ENCODE results near the gene L3HYPDH.
"Not testable (repeated sequence)": the region's sequence is repeated elsewhere in the genome, so short reads cannot be mapped to it uniquely, and the experiment has no call there.

L3HYPDH gene

GRCh38 chr14:59454139-59454538, 30.1 kb downstream of the L3HYPDH start:
- no peaks in the 10 kb centered on the region for H3K27me3 ChIP-seq (ENCODE audit: control insufficient read depth in 3 of 3, insufficient read depth in 3 of 3, low read depth in 1 of 3, low read length in 3 of 3)
- no peak overlapping the region for H2AK5ac ChIP-seq (ENCODE audit: low read depth, low read length)
- H2BK12ac ChIP-seq (ENCODE audit: low read length), result no peak overlapping the region
- DNase-seq (ENCODE audit: low spot score), result no peak
- H3K36me3 ChIP-seq (replicated peaks in 1 of 2; ENCODE audit: control insufficient read depth in 2 of 2, insufficient read depth in 2 of 2, low read length in 2 of 2), result peaks cover 0 to 49% of the 10 kb centered on the region in 2 donors
- H3K23ac ChIP-seq (ENCODE audit: low read depth, low read length, poor library complexity), result no peak overlapping the region
- no peaks in the 10 kb centered on the region for H3K4me1 ChIP-seq (ENCODE audit: control insufficient read depth in 2 of 2, insufficient read depth in 1 of 2, low read depth in 1 of 2, low read length in 2 of 2)
- no peak overlapping the region for H4K8ac ChIP-seq (ENCODE audit: low read depth, low read length)
- H2BK120ac ChIP-seq (ENCODE audit: low read depth, low read length), result no peak overlapping the region
- H2BK15ac ChIP-seq (ENCODE audit: low read length), result no peak overlapping the region
- H3K9ac ChIP-seq (ENCODE audit: low read depth, low read length, poor library complexity), result no peak overlapping the region
- no peak overlapping the region for H3K4me3 ChIP-seq (ENCODE audit: low read length in 2 of 2)
- no peaks in the 10 kb centered on the region for H3K79me1 ChIP-seq (ENCODE audit: low read depth, low read length)
- no peak overlapping the region for H3K18ac ChIP-seq (ENCODE audit: low read length)
- no peak overlapping the region for H3K27ac ChIP-seq (replicated peaks; ENCODE audit: low read length)
- no peak overlapping the region for H3K14ac ChIP-seq (ENCODE audit: low read length)
- peaks cover 0 to 12% of the 10 kb centered on the region in 2 donors for H3K9me3 ChIP-seq (replicated peaks in 1 of 2; ENCODE audit: control insufficient read depth in 2 of 2, insufficient read depth in 1 of 2, low read depth in 1 of 2, low read length in 2 of 2)
- no peak overlapping the region for H4K91ac ChIP-seq (ENCODE audit: low read depth, low read length, poor library complexity)
- WGBS, 2 donors (ENCODE audit: extremely low coverage in 2 of 2, insufficient read length in 2 of 2, insufficient replicate concordance in 1 of 2), result no CpG with 5 or more reads among the region's 2 CpGs
- no peak overlapping the region for H3K4ac ChIP-seq (ENCODE audit: low read length)
- no peak overlapping the region for H3K4me2 ChIP-seq (ENCODE audit: insufficient read depth, low read length, poor library complexity, severe bottlenecking)
- H2AFZ ChIP-seq (ENCODE audit: low read length), result no peak overlapping the region
- no peak overlapping the region for H2BK5ac ChIP-seq (ENCODE audit: low read length)

- H3K4ac ChIP-seq (ENCODE audit: low read length), result no peak overlapping the region
- no peak overlapping the region for H3K27ac ChIP-seq (replicated peaks; ENCODE audit: low read length)
- H3K36me3 ChIP-seq (replicated peaks in 1 of 2; ENCODE audit: control insufficient read depth in 2 of 2, insufficient read depth in 2 of 2, low read length in 2 of 2), result peaks cover 0 to 27% of the 10 kb centered on the region in 2 donors
- H3K79me1 ChIP-seq (ENCODE audit: low read depth, low read length), result no peaks in the 10 kb centered on the region
- no peak overlapping the region for H4K91ac ChIP-seq (ENCODE audit: low read depth, low read length, poor library complexity)
- H2AFZ ChIP-seq (ENCODE audit: low read length), result no peak overlapping the region
- H2BK5ac ChIP-seq (ENCODE audit: low read length), result no peak overlapping the region
- no CpG with 5 or more reads among the region's 1 CpG for WGBS, 2 donors (ENCODE audit: extremely low coverage in 2 of 2, insufficient read length in 2 of 2, insufficient replicate concordance in 1 of 2)
- DNase-seq (ENCODE audit: low spot score), result no peak
- H3K27me3 ChIP-seq (ENCODE audit: control insufficient read depth in 3 of 3, insufficient read depth in 3 of 3, low read depth in 1 of 3, low read length in 3 of 3), result no peaks in the 10 kb centered on the region
- H3K9me3 ChIP-seq (replicated peaks in 1 of 2; ENCODE audit: control insufficient read depth in 2 of 2, insufficient read depth in 1 of 2, low read depth in 1 of 2, low read length in 2 of 2), result peaks cover 0 to 2% of the 10 kb centered on the region in 2 donors
- no peaks in the 10 kb centered on the region for H3K4me1 ChIP-seq (ENCODE audit: control insufficient read depth in 2 of 2, insufficient read depth in 1 of 2, low read depth in 1 of 2, low read length in 2 of 2)
- H3K9ac ChIP-seq (ENCODE audit: low read depth, low read length, poor library complexity), result no peak overlapping the region
- no peak overlapping the region for H3K23ac ChIP-seq (ENCODE audit: low read depth, low read length, poor library complexity)
- H2AK5ac ChIP-seq (ENCODE audit: low read depth, low read length), result no peak overlapping the region
- H2BK15ac ChIP-seq (ENCODE audit: low read length), result no peak overlapping the region
- H2BK12ac ChIP-seq (ENCODE audit: low read length), result no peak overlapping the region
- H3K4me2 ChIP-seq (ENCODE audit: insufficient read depth, low read length, poor library complexity, severe bottlenecking), result no peak overlapping the region
- H4K8ac ChIP-seq (ENCODE audit: low read depth, low read length), result no peak overlapping the region
- H3K4me3 ChIP-seq (ENCODE audit: low read length in 2 of 2), result no peak overlapping the region
- no peak overlapping the region for H3K14ac ChIP-seq (ENCODE audit: low read length)
- H3K18ac ChIP-seq (ENCODE audit: low read length), result no peak overlapping the region
- H2BK120ac ChIP-seq (ENCODE audit: low read depth, low read length), result no peak overlapping the region
These were observed 32.4 kb downstream of the L3HYPDH start for GRCh38 chr14:59451849-59452248.

GRCh38 chr14:59450716-59451115, 33.5 kb downstream of the L3HYPDH start:
- no peak overlapping the region for H2AFZ ChIP-seq (ENCODE audit: low read length)
- no peak overlapping the region for H3K4me2 ChIP-seq (ENCODE audit: insufficient read depth, low read length, poor library complexity, severe bottlenecking)
- no peak overlapping the region for H2BK12ac ChIP-seq (ENCODE audit: low read length)
- no CpG with 5 or more reads among the region's 3 CpGs for WGBS, 2 donors (ENCODE audit: extremely low coverage in 2 of 2, insufficient read length in 2 of 2, insufficient replicate concordance in 1 of 2)
- H3K9me3 ChIP-seq (replicated peaks in 1 of 2; ENCODE audit: control insufficient read depth in 2 of 2, insufficient read depth in 1 of 2, low read depth in 1 of 2, low read length in 2 of 2), result no peaks in the 10 kb centered on the region
- no peaks in the 10 kb centered on the region for H3K79me1 ChIP-seq (ENCODE audit: low read depth, low read length)
- peaks cover 0 to 16% of the 10 kb centered on the region in 2 donors for H3K36me3 ChIP-seq (replicated peaks in 1 of 2; ENCODE audit: control insufficient read depth in 2 of 2, insufficient read depth in 2 of 2, low read length in 2 of 2)
- H4K91ac ChIP-seq (ENCODE audit: low read depth, low read length, poor library complexity), result no peak overlapping the region
- no peak overlapping the region for H3K23ac ChIP-seq (ENCODE audit: low read depth, low read length, poor library complexity)
- no peak overlapping the region for H3K4me3 ChIP-seq (ENCODE audit: low read length in 2 of 2)
- H3K27ac ChIP-seq (replicated peaks; ENCODE audit: low read length), result no peak overlapping the region
- no peak overlapping the region for H2BK15ac ChIP-seq (ENCODE audit: low read length)
- no peaks in the 10 kb centered on the region for H3K27me3 ChIP-seq (ENCODE audit: control insufficient read depth in 3 of 3, insufficient read depth in 3 of 3, low read depth in 1 of 3, low read length in 3 of 3)
- H4K8ac ChIP-seq (ENCODE audit: low read depth, low read length), result no peak overlapping the region
- H3K18ac ChIP-seq (ENCODE audit: low read length), result no peak overlapping the region
- no peak overlapping the region for H3K4ac ChIP-seq (ENCODE audit: low read length)
- no peak overlapping the region for H3K9ac ChIP-seq (ENCODE audit: low read depth, low read length, poor library complexity)
- DNase-seq (ENCODE audit: low spot score), result no peak
- no peak overlapping the region for H2BK5ac ChIP-seq (ENCODE audit: low read length)
- no peak overlapping the region for H2AK5ac ChIP-seq (ENCODE audit: low read depth, low read length)
- no peak overlapping the region for H2BK120ac ChIP-seq (ENCODE audit: low read depth, low read length)
- H3K4me1 ChIP-seq (ENCODE audit: control insufficient read depth in 2 of 2, insufficient read depth in 1 of 2, low read depth in 1 of 2, low read length in 2 of 2), result no peaks in the 10 kb centered on the region
- H3K14ac ChIP-seq (ENCODE audit: low read length), result no peak overlapping the region

- no CpG with 5 or more reads among the region's 2 CpGs for WGBS, 2 donors (ENCODE audit: extremely low coverage in 2 of 2, insufficient read length in 2 of 2, insufficient replicate concordance in 1 of 2)
- not testable (repeated sequence) for H3K14ac ChIP-seq (ENCODE audit: low read length); H2BK5ac ChIP-seq (ENCODE audit: low read length)
These were observed 35.5 kb downstream of the L3HYPDH start for GRCh38 chr14:59448673-59449072.

More at GRCh38 chr14:59448673-59449072, 35.5 kb downstream of the L3HYPDH start:
- not testable (repeated sequence) for H2AK5ac ChIP-seq (ENCODE audit: low read depth, low read length); H4K8ac ChIP-seq (ENCODE audit: low read depth, low read length); H3K27me3 ChIP-seq (ENCODE audit: control insufficient read depth in 3 of 3, insufficient read depth in 3 of 3, low read depth in 1 of 3, low read length in 3 of 3); H4K91ac ChIP-seq (ENCODE audit: low read depth, low read length, poor library complexity); H3K23ac ChIP-seq (ENCODE audit: low read depth, low read length, poor library complexity); H3K18ac ChIP-seq (ENCODE audit: low read length); H2BK120ac ChIP-seq (ENCODE audit: low read depth, low read length); H2AFZ ChIP-seq (ENCODE audit: low read length); H3K9ac ChIP-seq (ENCODE audit: low read depth, low read length, poor library complexity); H3K4me1 ChIP-seq (ENCODE audit: control insufficient read depth in 2 of 2, insufficient read depth in 1 of 2, low read depth in 1 of 2, low read length in 2 of 2); H3K4me2 ChIP-seq (ENCODE audit: insufficient read depth, low read length, poor library complexity, severe bottlenecking); H3K79me1 ChIP-seq (ENCODE audit: low read depth, low read length); H2BK12ac ChIP-seq (ENCODE audit: low read length); H3K9me3 ChIP-seq (replicated peaks in 1 of 2; ENCODE audit: control insufficient read depth in 2 of 2, insufficient read depth in 1 of 2, low read depth in 1 of 2, low read length in 2 of 2); H3K4ac ChIP-seq (ENCODE audit: low read length); H2BK15ac ChIP-seq (ENCODE audit: low read length); H3K27ac ChIP-seq (replicated peaks; ENCODE audit: low read length); DNase-seq (ENCODE audit: low spot score); H3K4me3 ChIP-seq (ENCODE audit: low read length in 2 of 2); H3K36me3 ChIP-seq (replicated peaks in 1 of 2; ENCODE audit: control insufficient read depth in 2 of 2, insufficient read depth in 2 of 2, low read length in 2 of 2)
